DMS 273 (cell line): ENCODE data around the gene HPCA.

ENCODE experiments used
- DNase-seq: peaks from one replicate; lab custom pipeline; 2025; ENCODE audit not compliant: unreplicated experiment; lab: John Stamatoyannopoulos, UW

Gene HPCA

DNA sequence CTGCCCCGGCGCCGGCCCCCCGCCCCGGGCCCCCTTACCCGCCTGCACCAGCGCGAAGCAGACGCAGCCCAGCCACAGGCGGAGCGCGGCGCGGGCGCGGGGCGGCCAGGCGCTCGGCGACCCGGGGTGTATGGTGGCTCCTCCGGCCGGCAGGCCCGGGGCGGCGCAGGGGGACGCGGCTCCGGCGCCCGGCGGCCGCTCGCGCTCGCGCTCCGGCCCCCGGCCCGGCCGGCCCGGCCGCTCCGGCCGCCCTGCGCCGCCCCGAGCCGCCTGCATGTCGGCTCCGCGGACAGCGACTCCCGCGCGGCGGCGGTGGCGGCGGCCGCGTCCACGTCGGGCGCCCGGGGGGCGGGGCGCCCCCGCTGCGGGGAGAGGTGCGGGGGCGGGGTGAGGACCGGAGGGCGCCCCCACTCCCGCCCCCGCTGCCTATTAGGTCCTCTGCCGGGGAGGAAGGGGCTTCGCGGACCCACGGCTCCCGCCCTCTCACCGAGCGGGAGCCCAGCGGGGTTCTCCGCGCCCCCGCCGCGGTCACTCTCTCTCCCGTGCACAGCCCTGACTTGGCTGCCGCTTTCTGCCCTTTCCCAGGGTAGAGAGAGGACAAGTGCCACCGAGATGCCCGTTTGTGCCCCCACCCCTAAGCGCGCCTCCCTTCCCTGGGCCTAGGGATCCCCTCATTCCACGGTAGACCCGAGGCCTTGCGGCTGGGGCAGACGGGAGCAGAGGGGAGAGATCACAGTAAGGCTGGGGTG lies 15.5 kb upstream of the HPCA start, which contains the start of gene FNDC5:
TSS of gene FNDC5 (minus strand) at position 298 of the 749 bp plus-strand sequence.
- peak; percentile 66 for DNase-seq

DNA sequence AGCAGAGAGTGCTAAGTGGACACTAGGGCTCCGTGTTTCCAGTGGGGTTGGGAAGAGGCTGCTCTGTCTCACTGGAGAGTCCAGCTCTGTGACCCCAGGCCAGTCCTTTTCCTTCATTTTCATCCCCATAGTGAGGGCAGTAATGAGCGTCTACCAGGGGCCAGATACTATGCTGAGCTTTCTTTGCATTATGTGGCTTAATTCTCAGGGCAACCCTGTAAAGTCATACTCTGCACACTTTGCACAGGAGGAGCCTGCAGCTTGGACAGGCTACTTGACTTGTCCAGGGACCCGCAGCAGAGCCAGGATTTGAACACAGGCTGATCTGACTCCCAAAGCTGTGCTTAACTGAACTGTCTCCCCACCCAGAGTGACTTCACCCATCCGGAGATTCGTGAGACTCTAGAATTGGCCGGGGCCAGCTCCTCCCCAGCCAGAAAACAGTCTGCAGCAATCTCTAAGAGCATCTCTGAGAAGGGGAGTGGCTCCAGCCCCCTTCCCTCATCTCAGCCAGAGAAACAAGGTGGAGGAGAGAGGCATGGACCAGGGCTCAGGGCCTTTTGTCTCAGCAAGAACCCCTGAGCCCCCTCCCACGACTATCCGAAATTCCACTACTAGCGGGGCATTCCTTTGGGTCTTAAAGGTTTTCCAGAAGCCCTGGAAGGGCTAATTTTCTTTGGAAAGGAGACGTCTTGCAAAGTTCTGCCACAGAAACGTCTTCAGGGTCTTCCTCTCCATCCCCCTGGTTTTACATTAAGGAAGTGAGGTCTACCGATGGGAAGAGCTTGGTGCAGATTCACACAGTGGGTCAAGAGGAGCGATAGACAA lies 14.7 kb upstream of the HPCA start:
- peak; percentile 51 for DNase-seq

GRCh38 chr1:32872192-32872460 lies 14.2 kb upstream of the HPCA start:
- no peak for DNase-seq

DNA sequence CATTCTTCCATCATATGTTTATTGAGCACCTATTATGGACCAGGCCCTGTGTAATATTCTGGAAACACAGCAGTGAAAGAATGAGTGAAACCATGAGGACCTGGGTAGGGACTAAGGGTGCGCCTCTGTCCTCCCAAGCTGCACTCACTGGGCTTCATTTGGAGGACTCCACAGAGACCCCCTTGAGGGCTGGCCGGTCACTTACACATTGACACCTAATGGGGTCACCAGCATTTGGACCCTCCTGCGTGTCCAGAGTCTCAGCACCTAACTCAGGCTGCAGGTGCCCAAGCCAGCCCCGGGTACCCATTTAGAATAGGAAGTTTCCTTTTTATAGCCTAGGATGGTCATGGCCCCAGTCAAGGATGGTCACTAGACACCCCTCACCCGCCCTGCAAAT lies 12.8 kb upstream of the HPCA start:
- DNase-seq: no peak

DNA sequence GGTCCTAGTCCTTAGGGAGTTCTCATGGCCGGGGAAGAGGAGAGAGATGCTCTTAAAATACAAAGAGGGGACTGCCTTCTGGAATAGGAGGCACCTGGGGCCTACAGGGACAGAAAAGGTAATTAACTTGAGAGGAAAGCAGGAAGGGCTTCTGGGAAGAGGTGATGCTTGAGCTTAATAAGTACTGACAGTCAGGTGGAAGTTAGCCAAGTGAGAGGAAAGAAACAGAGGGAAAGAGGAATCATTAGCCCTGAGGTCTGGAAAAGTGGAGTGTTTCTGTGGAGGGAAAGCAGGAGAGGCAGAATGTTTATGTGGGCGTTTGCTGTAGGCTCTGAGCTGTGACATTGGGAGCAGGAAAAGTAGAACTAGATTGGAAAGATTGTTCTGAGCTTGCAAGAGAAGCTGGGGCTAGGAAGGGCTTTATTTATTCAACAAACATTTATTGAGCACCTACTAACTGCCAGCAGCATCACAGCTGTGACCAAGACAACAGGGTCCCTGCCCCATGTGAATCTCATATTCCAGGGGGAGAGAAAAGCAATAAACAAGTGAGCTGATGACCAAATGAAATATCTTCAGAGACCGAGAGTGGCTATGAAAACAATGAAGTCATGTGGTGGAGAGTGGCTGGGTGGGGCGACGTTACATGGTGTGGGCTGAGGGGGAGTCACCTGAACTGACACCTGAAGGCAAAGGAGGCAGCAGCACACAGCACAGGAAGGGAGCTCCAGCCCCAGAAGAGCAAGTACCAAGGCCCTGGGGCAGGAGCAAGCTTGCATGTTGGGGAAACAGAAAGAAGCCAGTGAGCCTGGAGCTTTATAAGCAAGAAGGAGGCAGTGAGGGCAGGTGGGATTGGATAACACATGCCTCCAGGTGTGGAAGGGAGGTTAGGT lies 11.2 kb upstream of the HPCA start:
- DNase-seq: peak; percentile 27

- DNase-seq: peak; percentile 81
Observed at GRCh38 chr1:32876341-32877210, 9.7 kb upstream of the HPCA start.

DNA sequence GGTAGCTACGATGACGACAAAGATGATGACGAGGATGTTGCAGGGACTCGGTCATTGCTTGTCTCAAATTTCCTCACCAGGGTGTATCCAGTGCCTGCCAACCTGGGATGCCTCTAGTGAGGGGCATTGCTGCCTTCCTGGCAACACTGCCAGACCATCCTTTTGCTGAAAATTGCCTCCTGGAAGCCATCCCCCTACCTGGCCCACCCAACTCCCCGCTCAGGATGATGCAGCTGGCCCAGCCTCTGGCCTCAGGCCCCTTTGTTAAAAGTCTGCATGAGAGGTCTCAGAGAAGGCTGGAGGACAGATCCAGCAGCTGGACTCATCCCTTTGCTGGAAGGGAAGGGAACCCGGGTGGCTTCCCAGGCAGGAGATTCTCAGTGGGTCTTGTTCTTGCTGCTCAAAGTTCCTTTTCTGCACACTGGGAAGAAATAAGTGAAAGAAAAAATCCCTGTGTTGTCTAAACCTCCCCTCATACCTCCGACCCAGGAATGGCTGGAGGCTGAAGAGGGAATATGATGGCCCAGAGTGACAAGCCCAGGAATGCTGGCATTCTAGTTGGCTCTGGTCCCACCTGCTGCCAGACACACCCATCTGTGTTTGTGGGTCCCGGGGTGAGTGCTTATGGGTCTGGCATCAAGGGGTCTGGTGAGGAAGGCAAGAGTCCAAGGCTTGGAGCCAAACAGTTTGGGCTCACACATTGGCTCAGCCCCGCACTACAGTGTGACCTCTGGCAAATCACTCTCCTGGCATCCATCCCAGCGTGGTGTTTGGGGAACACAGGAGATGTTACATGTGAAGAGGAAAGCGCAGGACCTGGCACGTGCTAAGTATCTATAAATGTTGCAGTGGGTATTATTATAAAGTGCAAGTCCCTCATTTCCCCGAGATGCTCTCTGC lies 8.8 kb upstream of the HPCA start:
- DNase-seq: peak; percentile 81

GRCh38 chr1:32878183-32878582 lies 8.1 kb upstream of the HPCA start:
- DNase-seq: peak; percentile 82

DNA sequence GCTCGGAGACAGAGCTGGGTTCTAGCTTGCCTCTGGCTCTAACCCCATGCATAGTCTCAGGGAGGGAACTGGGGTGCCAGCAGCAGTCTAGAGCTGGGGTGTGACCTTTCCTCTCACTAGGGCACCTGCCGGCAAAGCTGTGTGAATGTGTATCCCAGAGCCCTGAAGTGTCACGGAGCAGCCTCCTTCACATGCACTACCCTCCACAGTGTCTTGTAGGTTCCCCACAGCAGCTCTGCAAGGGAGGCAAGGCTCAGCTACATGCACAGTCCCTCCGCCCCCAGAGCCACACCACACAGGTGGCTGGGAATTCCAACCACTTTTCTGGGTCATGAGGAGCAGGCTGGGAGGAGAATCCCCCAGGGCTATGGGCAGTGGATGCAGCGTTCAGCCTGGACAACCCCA lies 7.7 kb upstream of the HPCA start:
- DNase-seq: peak; percentile 54

- DNase-seq: peak; percentile 44
Observed at GRCh38 chr1:32881291-32881690, 5.0 kb upstream of the HPCA start.

DNA sequence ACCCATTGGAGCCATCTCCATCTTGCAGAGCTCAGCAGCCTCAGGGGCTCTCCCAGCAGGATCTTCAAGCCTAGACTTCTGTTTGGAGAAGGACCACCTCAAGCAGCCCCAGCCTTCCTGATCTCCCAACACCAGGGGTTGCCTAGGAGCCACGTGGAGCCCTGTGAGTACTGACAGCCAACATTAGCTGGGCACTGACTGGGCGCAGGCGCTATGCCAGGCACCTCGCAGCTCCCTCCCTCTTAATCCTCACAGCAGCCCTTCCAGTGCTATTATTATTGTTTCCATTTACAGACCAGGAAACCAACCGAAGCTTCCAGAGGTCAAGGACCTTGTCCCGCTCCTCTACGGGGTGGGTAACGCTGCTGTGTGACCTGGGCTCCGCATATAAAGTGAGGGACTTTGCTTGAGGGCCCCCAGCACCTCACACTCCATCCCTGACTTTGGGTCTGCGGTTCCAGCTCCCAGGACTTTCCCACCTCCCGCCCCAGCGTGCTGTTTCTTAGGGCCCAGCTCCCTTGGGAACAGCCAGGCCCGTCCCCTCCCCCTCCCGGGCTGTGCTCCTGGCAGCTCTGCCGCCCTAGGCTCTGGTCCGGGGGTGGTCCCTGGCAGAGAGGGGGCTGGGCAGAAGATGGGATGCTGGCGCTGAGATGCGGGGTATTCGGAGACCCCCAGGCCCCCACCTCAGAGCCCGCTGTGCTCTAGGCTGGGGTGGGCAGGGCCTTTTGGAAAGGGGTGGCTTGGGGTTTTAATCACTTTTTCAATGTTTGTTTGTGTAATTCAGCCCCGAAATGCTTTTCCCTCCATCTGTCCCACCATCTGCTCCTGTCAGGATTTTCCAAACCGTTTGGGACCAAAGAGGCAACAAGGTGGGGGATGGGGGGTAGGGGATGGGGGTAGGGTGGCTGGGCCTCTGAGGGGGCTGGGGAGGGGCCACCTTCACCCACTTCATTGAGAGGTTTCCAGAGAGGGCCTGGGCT lies 4.1 kb upstream of the HPCA start:
- peak; percentile 96 for DNase-seq

DNA sequence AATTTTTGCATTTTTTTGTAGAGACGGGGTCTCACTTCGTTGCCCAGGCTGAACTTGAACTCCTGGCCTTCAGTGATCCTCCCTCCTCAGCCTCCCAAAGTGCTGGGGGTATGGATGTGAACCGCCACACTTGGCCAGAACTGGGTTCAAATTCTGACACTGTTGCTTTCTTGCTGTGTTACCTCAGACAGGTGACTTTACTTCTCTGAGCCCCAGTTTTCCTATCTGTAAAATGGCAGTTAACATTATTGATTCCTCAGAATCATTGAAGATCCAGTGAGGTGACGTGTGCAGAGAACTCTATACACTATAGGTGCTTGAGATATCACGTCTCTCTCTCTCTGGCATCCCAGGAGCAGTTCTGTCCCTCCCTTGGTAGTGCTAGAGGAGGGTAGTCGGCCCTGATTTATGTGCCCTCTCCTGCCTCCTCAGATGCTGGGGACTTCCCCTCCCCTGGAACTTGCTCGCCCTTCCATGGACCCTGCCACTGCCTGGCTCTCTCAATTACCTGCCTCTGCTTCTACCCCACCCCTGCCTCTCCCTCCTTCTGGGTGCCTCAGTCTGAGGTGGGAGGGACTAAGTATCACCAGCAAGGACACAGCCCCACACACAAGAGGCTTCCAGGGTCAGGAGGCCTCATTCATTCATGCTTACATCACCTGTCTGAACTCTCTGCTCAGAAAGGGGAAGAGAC lies 2.8 kb upstream of the HPCA start:
- DNase-seq: peak; percentile 59

DNA sequence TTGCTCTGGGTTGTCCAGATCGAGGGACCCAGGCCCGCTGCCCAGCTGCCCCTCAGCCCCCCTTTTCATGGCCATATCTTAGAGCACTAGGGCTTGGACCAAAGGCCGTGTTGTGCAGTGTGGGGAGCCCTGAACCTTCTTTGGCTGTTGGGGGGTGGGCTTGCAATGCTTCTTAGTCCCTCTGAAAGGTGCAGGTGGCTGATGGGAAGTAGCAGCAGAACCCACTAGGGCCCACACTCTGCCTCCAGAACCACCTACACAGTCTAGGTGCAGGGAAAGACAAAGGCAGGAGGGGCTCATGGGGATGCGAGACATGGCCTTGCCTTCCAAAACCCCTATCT lies 2.3 kb upstream of the HPCA start:
- peak; percentile 43 for DNase-seq

- DNase-seq: peak; percentile 95
Observed at GRCh38 chr1:32884726-32885125, 1.6 kb upstream of the HPCA start.

DNA sequence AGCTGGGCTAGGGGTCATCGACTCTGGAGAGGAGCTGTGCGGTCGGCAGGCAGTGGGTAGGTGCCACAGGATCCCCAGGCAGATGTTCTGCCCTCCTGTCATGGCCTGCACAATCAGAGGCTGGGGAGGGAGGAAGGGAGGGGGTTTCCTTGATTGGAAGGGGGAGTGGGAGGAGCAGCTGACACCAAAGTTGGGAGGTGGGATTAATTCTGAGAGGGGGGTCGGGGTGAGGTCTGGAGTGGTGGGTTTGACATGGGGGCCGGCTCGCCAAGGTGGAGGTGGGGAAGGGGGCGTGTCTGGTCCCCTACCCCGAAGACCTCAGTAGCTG lies 651 bp upstream of the HPCA start:
- DNase-seq: peak; percentile 75

GRCh38 chr1:32886828-32887414 lies 630 bp downstream of the HPCA start:
- no peak for DNase-seq

DNA sequence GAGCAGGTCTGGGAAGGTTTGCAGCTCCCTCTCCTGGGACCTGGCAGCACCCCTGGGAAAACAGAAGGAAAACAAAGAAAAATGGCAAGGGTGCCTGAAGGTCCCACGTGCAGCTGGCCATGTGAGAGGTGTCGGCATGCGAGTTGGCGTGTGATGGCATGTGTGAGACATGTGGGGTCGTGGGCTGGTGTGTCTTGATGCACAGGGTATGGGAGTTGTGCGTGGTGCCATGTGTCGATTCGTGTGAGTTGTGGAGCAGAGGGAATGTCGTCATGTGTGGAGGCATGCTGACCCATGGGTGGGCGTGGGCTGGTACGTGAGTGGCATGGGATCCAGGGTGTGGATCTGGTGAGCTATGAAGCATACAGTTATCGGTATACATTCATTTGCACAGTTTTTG lies 1.3 kb downstream of the HPCA start:
- DNase-seq: no peak

- no peak for DNase-seq
Observed at GRCh38 chr1:32888134-32888533, 1.8 kb downstream of the HPCA start.
